PC-3 (cell line): Measurements from ENCODE around the gene RNF19B. TPM values are rescaled to one million over a fixed set of nuclear protein-coding genes. Genes with fewer than 3 reads are reported as not detected.

Experiments
- ATAC-seq: fragments of 200-7000 bp; cut with Tn5 transposase; 2 replicates; pipeline ENCODE4 v1.9.1; 2020; ENCODE audit warnings: mild to moderate bottlenecking, moderate library complexity
- BruUV-seq: library from RNA; stranded (reverse); fragments of 400-500 nt; replicated peaks from 2 replicates; lab custom pipeline; 2021; lab: Mats Ljungman, UMichigan
- CTCF ChIA-PET: fragments of 300-600 bp; sonication (Branson Sonifier 250); formaldehyde crosslinking; loops from one replicate; lab custom pipeline; 2022; ENCODE audit warnings: antibody characterized with exemption; lab: Charles Lee
- POLR2A ChIA-PET: fragments of 300-600 bp; sonication (Branson Sonifier 250); formaldehyde crosslinking; loops from one replicate; lab custom pipeline; 2022; ENCODE audit warnings: antibody characterized with exemption; ENCODE audit not compliant: unreplicated experiment; lab: Charles Lee
- DNase-seq: peaks from one replicate; pipeline ENCODE4 v3.0.0-alpha.2; 2015
- H2AFZ ChIP-seq: fragments of 300-600 bp; sonication (generic); 2 replicates; pipeline ENCODE4 v1.6.0; 2016; ENCODE audit warnings: antibody characterized with exemption, low read length
- H3F3A ChIP-seq: fragments of 300-600 bp; sonication (generic); one replicate; pipeline ENCODE4 v1.6.0; 2017; ENCODE audit warnings: antibody characterized with exemption, low read length, control low read depth, mild to moderate bottlenecking; ENCODE audit not compliant: unreplicated experiment
- H3K27ac ChIP-seq: fragments of 300-600 bp; sonication (generic); 2 replicates; pipeline ENCODE4 v1.5.1; 2016; ENCODE audit warnings: mild to moderate bottlenecking, low read length
- H3K27me3 ChIP-seq: fragments of 300-600 bp; sonication (generic); 2 replicates; pipeline ENCODE4 v1.6.1; 2016; ENCODE audit warnings: low read length, mixed read lengths
- H3K36me3 ChIP-seq: fragments of 300-600 bp; sonication (generic); 2 replicates; pipeline ENCODE4 v1.6.1; 2016; ENCODE audit warnings: low read depth, mixed run types, low read length, mixed read lengths
- H3K4me1 ChIP-seq: fragments of 300-600 bp; sonication (generic); 2 replicates; pipeline ENCODE4 v1.5.1; 2016; ENCODE audit warnings: low read length; ENCODE audit not compliant: insufficient read depth
- H3K4me2 ChIP-seq: fragments of 300-600 bp; sonication (generic); 2 replicates; pipeline ENCODE4 v1.6.0; 2016; ENCODE audit warnings: low read length
- H3K4me3 ChIP-seq: fragments of 300-600 bp; sonication (generic); 2 replicates; pipeline ENCODE4 v1.5.1; 2016; ENCODE audit warnings: mild to moderate bottlenecking, low read length, mixed read lengths
- H3K79me2 ChIP-seq: fragments of 300-600 bp; sonication (generic); 2 replicates; pipeline ENCODE4 v1.6.1; 2017; ENCODE audit warnings: low read length, mixed read lengths
- H3K9ac ChIP-seq: fragments of 300-600 bp; sonication (generic); 2 replicates; pipeline ENCODE4 v1.6.0; 2016; ENCODE audit warnings: mild to moderate bottlenecking, low read length
- H3K9me2 ChIP-seq: fragments of 300-600 bp; sonication (generic); replicated peaks from 2 replicates; pipeline ENCODE4 v1.6.1; 2016; ENCODE audit warnings: mixed run types, low read length, mixed read lengths
- H3K9me3 ChIP-seq: fragments of 300-600 bp; sonication (generic); 2 replicates; pipeline ENCODE4 v1.6.1; 2016; ENCODE audit warnings: low read length, mixed read lengths
- H4K20me1 ChIP-seq: fragments of 300-600 bp; sonication (generic); 2 replicates; pipeline ENCODE4 v1.6.1; 2016; ENCODE audit warnings: low read length, mixed read lengths
- CTCF ChIP-seq: fragments of 300-600 bp; sonication (generic); conservative IDR thresholded peaks from 2 replicates; pipeline ENCODE4 v1.5.1; 2017; ENCODE audit warnings: antibody characterized with exemption, low read depth, mild to moderate bottlenecking, low read length
- EZH2 ChIP-seq: fragments of 300-600 bp; sonication (generic); IDR thresholded peaks from one replicate; pipeline ENCODE4 v1.6.1; 2017; ENCODE audit warnings: antibody characterized with exemption, mild to moderate bottlenecking, low read length; ENCODE audit not compliant: unreplicated experiment
- EZH2phosphoT487 ChIP-seq: fragments of 300-600 bp; sonication (generic); IDR thresholded peaks from 2 replicates; pipeline ENCODE4 v1.6.1; 2018; ENCODE audit warnings: mild to moderate bottlenecking, antibody characterized with exemption, low read length, borderline replicate concordance
- intact Hi-C: fragments of 100-400 bp; cut with micrococcal nuclease; formaldehyde crosslinking; loops from 2 replicates; pipeline ENCODE4 v1.9.0; 2023
- total RNA-seq: library from RNA; depleted of rRNA; stranded (reverse); fragments of >200 nt; gene quantifications from 2 replicates; pipeline ENCODE4 v1.2.3, GENCODE V29; 2014

The RNF19B gene
- total RNA-seq, 1 experiment from 2014 or later = 17.9 TPM

GRCh38 chr1:32937061-32937460 is 27.5 kb downstream of the RNF19B start:
- Histone ChIP-seq H3K36me3 (peaks cover 16% of the 10 kb centered on the region), H3K27ac (peak overlapping the region; percentile 10; the same call in 1 of the 2 replicates), H4K20me1 (no peaks in the 10 kb centered on the region), H3K9me3 (no peaks in the 10 kb centered on the region), H2AFZ (no peak overlapping the region), H3F3A (no peaks in the 10 kb centered on the region), H3K4me1 (peaks cover 52% of the 10 kb centered on the region), H3K4me3 (no peak overlapping the region), H3K4me2 (no peak overlapping the region), H3K79me2 (no peaks in the 10 kb centered on the region), H3K9me2 (no peaks in the 10 kb centered on the region), H3K27me3 (no peaks in the 10 kb centered on the region), H3K9ac (no peak overlapping the region)
- DNase-seq (peak; percentile 54), ATAC-seq (no peak)
- intact Hi-C loops = no loop called here
- BruUV-seq = no TSS peak
- TF ChIP-seq EZH2phosphoT487 (no peak), CTCF (no peak), EZH2 (no peak)
- CTCF ChIA-PET = interaction anchor here (0.5 kb wide), 1 partner anchor 63 kb away, joined by 3 read pairs; no protein-coding TSS in a partner anchor
- POLR2A ChIA-PET = no interaction called here

GRCh38 chr1:32934535-32934934 is 30.1 kb downstream of the RNF19B start:
- TF ChIP-seq EZH2phosphoT487 (no peak), EZH2 (no peak), CTCF (no peak)
- Histone ChIP-seq H3K4me3 (no peak overlapping the region), H3K27me3 (no peaks in the 10 kb centered on the region), H3F3A (no peaks in the 10 kb centered on the region), H3K36me3 (peaks cover 15% of the 10 kb centered on the region), H3K4me1 (peaks cover 34% of the 10 kb centered on the region), H3K9ac (no peak overlapping the region), H3K4me2 (no peak overlapping the region), H2AFZ (no peak overlapping the region), H3K9me2 (no peaks in the 10 kb centered on the region), H3K79me2 (no peaks in the 10 kb centered on the region), H3K9me3 (no peaks in the 10 kb centered on the region), H4K20me1 (no peaks in the 10 kb centered on the region), H3K27ac (peak overlapping the region; percentile 18; the same call in 1 of the 2 replicates)
- intact Hi-C loops = loop anchor here (5.0 kb wide), 1 partner anchor 58 kb away; no protein-coding TSS in a partner anchor
- CTCF ChIA-PET = interaction anchor here (0.5 to 1.2 kb wide), 3 partner anchors 18 to 121 kb away, joined by 3 to 6 read pairs (median 3); no protein-coding TSS in a partner anchor
- no TSS peak for BruUV-seq
- no peak for DNase-seq
- POLR2A ChIA-PET = no interaction called here
- ATAC-seq = no peak

- CTCF ChIA-PET = interaction anchor here (0.5 to 1.2 kb wide), 5 partner anchors 19 to 152 kb away, joined by 3 to 10 read pairs (median 6); no protein-coding TSS in a partner anchor
- POLR2A ChIA-PET = interaction anchor here (0.6 kb wide), 1 partner anchor 22 kb away, joined by 3 read pairs; no protein-coding TSS in a partner anchor
- H3K27me3 ChIP-seq = no peaks in the 10 kb centered on the region
- H3K9me3 ChIP-seq = no peaks in the 10 kb centered on the region
- no peak overlapping the region for H2AFZ ChIP-seq
- ATAC-seq (peak; percentile 69), DNase-seq (peak; percentile 76)
- H3K9ac ChIP-seq = no peak overlapping the region
- H3K4me2 ChIP-seq = no peak overlapping the region
- H3K27ac ChIP-seq = peak overlapping the region; percentile 18; the same call in 1 of the 2 replicates
- peaks cover 15% of the 10 kb centered on the region for H3K36me3 ChIP-seq
- BruUV-seq = TSS peak; percentile 15
- peaks cover 28% of the 10 kb centered on the region for H3K4me1 ChIP-seq
- H4K20me1 ChIP-seq = no peaks in the 10 kb centered on the region
- H3K9me2 ChIP-seq = no peaks in the 10 kb centered on the region
- H3F3A ChIP-seq = no peaks in the 10 kb centered on the region
- H3K79me2 ChIP-seq = no peaks in the 10 kb centered on the region
- TF ChIP-seq EZH2 = no peak
- no peak for TF ChIP-seq CTCF
- no peak for TF ChIP-seq EZH2phosphoT487
- intact Hi-C loops = loop anchor here (1.0 to 5.0 kb wide), 4 partner anchors 58 to 147 kb away; partner anchors contain the start of gene AZIN2
- no peak overlapping the region for H3K4me3 ChIP-seq
Measured at GRCh38 chr1:32933742-32934322, 30.8 kb downstream of the RNF19B start.
